ENCODE data around the gene KDM4B. TPM values are rescaled to one million over a fixed set of nuclear protein-coding genes. Genes with fewer than 3 reads are reported as not detected.
A peak's percentile ranks its signal among the peaks of the same experiment; 100 is the strongest.

KDM4B gene
- total and polyA plus RNA-seq, 2 donors (not counting 1 experiment from before 2014, with no cell fraction given) = 75.5 to 205 TPM

GRCh38 chr19:4981681-4981958 is 12.7 kb downstream of the KDM4B start:
- H3K4me1 ChIP-seq (ENCODE audit: control insufficient read depth in 2 of 2, insufficient read depth in 2 of 2, low read length in 2 of 2) = peaks cover 29 to 40% of the 10 kb centered on the region in 2 donors
- ChIA-PET POLR2A (interaction anchor here (0.7 kb wide), 1 partner anchor 96 kb away, joined by 4 read pairs; no protein-coding TSS in a partner anchor), CTCF (no interaction called here)
- H3K4me1 Mint-ChIP-seq = peaks cover 46% of the 10 kb centered on the region
- peaks cover 95% of the 10 kb centered on the region for H4K20me1 ChIP-seq (ENCODE audit: control insufficient read depth, insufficient read depth, low read length, poor library complexity, severe bottlenecking)
- H3K9me3 ChIP-seq (ENCODE audit: control extremely low read depth in 1 of 3, control insufficient read depth in 2 of 3, insufficient read depth in 1 of 3, low read length in 2 of 3) = no peaks in the 10 kb centered on the region
- H3K4me3 ChIP-seq (ENCODE audit: control extremely low read depth in 1 of 5, extremely low read depth in 1 of 5, insufficient read depth in 1 of 5, low read depth in 2 of 5, low read length in 4 of 5) = no peak overlapping the region
- no peaks in the 10 kb centered on the region for H3K27me3 Mint-ChIP-seq
- 43% methylated on average over 1 of the region's 3 CpGs for WGBS (ENCODE audit: insufficient coverage)
- H3K27ac Mint-ChIP-seq = peak overlapping the region; percentile 67
- H3K79me2 ChIP-seq (ENCODE audit: control insufficient read depth, insufficient read depth, low read length) = peaks cover 94% of the 10 kb centered on the region
- H2AFZ ChIP-seq (ENCODE audit: insufficient read depth, low read depth, low read length, poor library complexity, severe bottlenecking) = no peak overlapping the region
- intact Hi-C loops (cut with micrococcal nuclease) = loop anchor here (5.0 kb wide), 1 partner anchor 54 kb away; no protein-coding TSS in a partner anchor
- peak overlapping the region; percentile 51 for H3K4me2 ChIP-seq (replicated peaks; ENCODE audit: low read depth, low read length, poor library complexity, severe bottlenecking)
- ATAC-seq (ENCODE audit: low read depth) (peak; percentile 60), DNase-seq (peak; percentile 58)
- peaks cover 0 to 2% of the 10 kb centered on the region in 2 experiments for H3K36me3 ChIP-seq (replicated peaks in 1 of 2; ENCODE audit: control extremely low read depth in 1 of 2, control insufficient read depth in 1 of 2, extremely low read depth in 1 of 2, insufficient read depth in 2 of 2, low read length in 1 of 2)
- TF ChIP-seq CTCF (IDR thresholded peaks at IDR 0.05) (no peak), EZH2 (IDR thresholded peaks at IDR 0.05; ENCODE audit: borderline replicate concordance, insufficient read depth, low read depth, low read length, poor library complexity, severe bottlenecking) (no peak)
- H3K27me3 ChIP-seq (replicated peaks in 1 of 4; ENCODE audit: control extremely low read depth in 1 of 4, control insufficient read depth in 3 of 4, insufficient read depth in 4 of 4, low read length in 3 of 4) = no peaks in the 10 kb centered on the region
- no peaks in the 10 kb centered on the region for H3K9me3 Mint-ChIP-seq (ENCODE audit: insufficient read depth)
- H3K9ac ChIP-seq (ENCODE audit: low read length) = no peak overlapping the region
- H3K4me3 Mint-ChIP-seq = peak overlapping the region; percentile 59
- peak overlapping the region in 1 of 2 donors; percentile 12 for H3K27ac ChIP-seq (ENCODE audit: low read length in 2 of 2)

GRCh38 chr19:4983346-4984105 is 14.6 kb downstream of the KDM4B start:
- Histone ChIP-seq H2AFZ (ENCODE audit: insufficient read depth, low read depth, low read length, poor library complexity, severe bottlenecking) (no peak overlapping the region), H3K9me3 (ENCODE audit: control extremely low read depth in 1 of 3, control insufficient read depth in 2 of 3, insufficient read depth in 1 of 3, low read length in 2 of 3) (no peaks in the 10 kb centered on the region), H3K27ac (ENCODE audit: low read length in 2 of 2) (no peak overlapping the region), H3K9ac (ENCODE audit: low read length) (no peak overlapping the region), H3K4me1 (ENCODE audit: control insufficient read depth in 2 of 2, insufficient read depth in 2 of 2, low read length in 2 of 2) (peaks cover 17 to 24% of the 10 kb centered on the region in 2 donors), H3K4me2 (replicated peaks; ENCODE audit: low read depth, low read length, poor library complexity, severe bottlenecking) (no peak overlapping the region), H4K20me1 (ENCODE audit: control insufficient read depth, insufficient read depth, low read length, poor library complexity, severe bottlenecking) (peaks cover 94% of the 10 kb centered on the region), H3K27me3 (replicated peaks in 1 of 4; ENCODE audit: control extremely low read depth in 1 of 4, control insufficient read depth in 3 of 4, insufficient read depth in 4 of 4, low read length in 3 of 4) (no peaks in the 10 kb centered on the region), H3K4me3 (ENCODE audit: control extremely low read depth in 1 of 5, extremely low read depth in 1 of 5, insufficient read depth in 1 of 5, low read depth in 2 of 5, low read length in 4 of 5) (no peak overlapping the region), H3K79me2 (ENCODE audit: control insufficient read depth, insufficient read depth, low read length) (peaks cover 93% of the 10 kb centered on the region), H3K36me3 (replicated peaks in 1 of 2; ENCODE audit: control extremely low read depth in 1 of 2, control insufficient read depth in 1 of 2, extremely low read depth in 1 of 2, insufficient read depth in 2 of 2, low read length in 1 of 2) (no peaks in the 10 kb centered on the region)
- intact Hi-C loops (cut with micrococcal nuclease) = loop anchor here (5.0 kb wide), 1 partner anchor 56 kb away; no protein-coding TSS in a partner anchor
- Mint-ChIP-seq H3K4me3 (no peak overlapping the region), H3K9me3 (ENCODE audit: insufficient read depth) (no peaks in the 10 kb centered on the region), H3K27ac (no peak overlapping the region), H3K4me1 (peaks cover 38% of the 10 kb centered on the region), H3K27me3 (no peaks in the 10 kb centered on the region)
- POLR2A ChIA-PET = no interaction called here
- TF ChIP-seq EZH2 (IDR thresholded peaks at IDR 0.05; ENCODE audit: borderline replicate concordance, insufficient read depth, low read depth, low read length, poor library complexity, severe bottlenecking) (no peak), CTCF (IDR thresholded peaks at IDR 0.05) (no peak)
- WGBS (ENCODE audit: insufficient coverage) = 94% methylated on average over 23 of the region's 23 CpGs
- ATAC-seq (ENCODE audit: low read depth) (no peak), DNase-seq (no peak)
- CTCF ChIA-PET = interaction anchor here (1.1 kb wide), 1 partner anchor 18 kb away, joined by 4 read pairs; no protein-coding TSS in a partner anchor

Data from B cell (primary cell).